GM10248 (cell line): ENCODE results near the gene ELAVL1.
"Not testable (repeated sequence)": the region's sequence is repeated elsewhere in the genome, so short reads cannot be mapped to it uniquely, and the experiment has no call there.

Experiments
- CTCF ChIA-PET: fragments of 300-600 bp; sonication (Branson Sonifier 250); formaldehyde crosslinking; extraction: SDS; loops from one replicate; lab custom pipeline; 2021; ENCODE audit warnings: antibody characterized with exemption; lab: Yijun Ruan, JAX
- POLR2A ChIA-PET: fragments of 350-650 bp; sonication (Branson Sonifier 250); formaldehyde crosslinking; extraction: SDS; loops from one replicate; lab custom pipeline; 2020; ENCODE audit warnings: antibody characterized with exemption; lab: Yijun Ruan, JAX
- DNase-seq: peaks from one replicate; pipeline ENCODE4 v3.0.0; 2012; ENCODE audit errors: extremely low spot score
- CTCF ChIP-seq: IDR thresholded peaks from 2 replicates; pipeline ENCODE4 v1.5.1; 2012; ENCODE audit warnings: mild to moderate bottlenecking, low read depth; ENCODE audit errors: extremely low read depth, missing control alignments, control extremely low read depth

ELAVL1 gene

GRCh38 chr19:7965259-7965841, 40.1 kb downstream of the ELAVL1 start:
- TF ChIP-seq CTCF: no peak
- POLR2A ChIA-PET: interaction anchor here (0.5 kb wide), 1 partner anchor 11 kb away, joined by 7 read pairs; no protein-coding TSS in a partner anchor
- CTCF ChIA-PET: interaction anchor here (1.9 kb wide), 1 partner anchor 21 kb away, joined by 7 read pairs; the partner anchor contains the start of gene TIMM44
- no peak for DNase-seq

GRCh38 chr19:7963566-7963965, 41.9 kb downstream of the ELAVL1 start:
- CTCF ChIA-PET: interaction anchor here (1.4 kb wide), 1 partner anchor 20 kb away, joined by 5 read pairs; the partner anchor contains the start of gene TIMM44

GRCh38 chr19:7962644-7963268, 42.7 kb downstream of the ELAVL1 start:
- TF ChIP-seq CTCF: no peak
- POLR2A ChIA-PET: no interaction called here
- DNase-seq: no peak
- CTCF ChIA-PET: no interaction called here

More at GRCh38 chr19:7963566-7963965, 41.9 kb downstream of the ELAVL1 start:
- POLR2A ChIA-PET: no interaction called here
- TF ChIP-seq CTCF: no peak
- no peak for DNase-seq

GRCh38 chr19:7961920-7962626, 43.4 kb downstream of the ELAVL1 start:
- no peak for TF ChIP-seq CTCF
- no peak for DNase-seq
- POLR2A ChIA-PET: no interaction called here
- CTCF ChIA-PET: no interaction called here

- POLR2A ChIA-PET, DNase-seq: not testable (repeated sequence)
- CTCF ChIA-PET: interaction anchor here (0.9 to 2.2 kb wide), 3 partner anchors 10 to 17 kb away, joined by 4 to 15 read pairs (median 5); partner anchors contain the start of gene TIMM44
These were observed 44.4 kb downstream of the ELAVL1 start for GRCh38 chr19:7961082-7961481.

- DNase-seq: no peak
- TF ChIP-seq CTCF: no peak
- POLR2A ChIA-PET: no interaction called here
- CTCF ChIA-PET: interaction anchor here (1.0 to 2.2 kb wide), 4 partner anchors 12 to 15 kb away, joined by 3 to 15 read pairs (median 6); partner anchors contain the start of gene TIMM44
These were observed 46.2 kb downstream of the ELAVL1 start for GRCh38 chr19:7959211-7959610.
